ENCODE data around the gene ADGRB3.
"Not testable (repeated sequence)": the region's sequence is repeated elsewhere in the genome, so short reads cannot be mapped to it uniquely, and the experiment has no call there.

ADGRB3 gene

DNA sequence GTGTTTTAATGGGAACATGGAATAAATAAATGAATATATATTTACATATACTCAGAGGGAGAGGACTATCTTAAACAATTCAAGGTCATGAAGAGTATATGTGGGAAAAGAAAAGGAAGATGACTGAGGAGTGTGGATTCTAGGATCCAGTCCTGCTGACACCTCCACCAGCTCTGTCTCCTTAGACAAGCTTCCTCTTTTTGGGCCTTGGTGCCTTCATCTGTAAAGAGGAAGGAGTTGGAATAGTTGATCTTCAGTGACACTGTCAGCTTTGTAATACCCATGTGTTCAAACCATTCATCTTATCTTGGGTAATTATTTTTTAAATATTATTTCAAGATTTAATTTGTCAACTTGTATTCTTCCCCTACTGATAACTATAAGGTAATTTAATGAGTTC is 338.0 kb downstream of the ADGRB3 start:
- no peak for DNase-seq

GRCh38 chr6:68975064-68975463 is 340.0 kb downstream of the ADGRB3 start:
- no peak for DNase-seq

DNA sequence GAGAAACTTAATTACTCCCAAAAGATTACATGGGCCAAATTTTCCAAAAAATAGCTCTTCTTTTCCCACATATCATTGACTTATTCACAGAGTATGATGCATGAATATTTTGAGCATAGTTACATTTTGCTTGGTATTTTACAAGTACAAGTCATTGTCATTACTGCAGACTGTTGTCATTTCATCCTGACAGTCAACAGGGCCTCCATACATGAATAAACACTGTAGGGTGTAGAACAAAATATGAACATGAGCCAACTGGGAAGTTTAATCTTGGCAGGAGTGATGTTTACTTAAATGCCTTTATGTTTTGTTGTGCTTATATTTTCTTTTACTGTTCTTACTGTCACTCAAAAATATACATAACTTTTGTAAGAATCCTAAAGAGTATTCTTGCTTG is 340.7 kb downstream of the ADGRB3 start:
- DNase-seq: no peak

GRCh38 chr6:68976260-68976659 is 341.2 kb downstream of the ADGRB3 start:
- DNase-seq: no peak

- no peak for DNase-seq
These were observed 343.3 kb downstream of the ADGRB3 start for GRCh38 chr6:68978411-68978810.

DNA sequence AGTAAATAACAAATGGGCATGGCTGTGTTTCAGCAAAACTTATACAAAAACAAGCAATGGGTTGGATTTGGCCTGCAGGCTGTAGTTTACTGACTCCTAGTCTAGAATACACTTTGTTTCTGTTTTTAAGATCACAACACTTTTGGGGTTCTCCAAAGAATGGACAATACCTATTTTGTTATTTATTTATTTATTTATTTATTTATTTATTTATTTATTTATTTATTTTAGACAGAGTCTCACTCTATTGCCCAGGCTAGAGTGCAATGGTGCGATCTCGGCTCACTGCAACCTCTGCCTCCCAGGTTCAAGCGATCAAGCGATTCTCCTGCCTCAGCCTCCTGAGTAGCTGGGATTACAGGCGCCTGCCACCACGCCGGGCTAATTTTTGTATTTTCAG is 346.6 kb downstream of the ADGRB3 start:
- not testable (repeated sequence) for DNase-seq

- DNase-seq: no peak
These were observed 353.6 kb downstream of the ADGRB3 start for GRCh38 chr6:68988698-68989097.

GRCh38 chr6:68990317-68990716 is 355.2 kb downstream of the ADGRB3 start:
- DNase-seq: no peak

- no peak for DNase-seq
These were observed 358.8 kb downstream of the ADGRB3 start for GRCh38 chr6:68993911-68994310.

GRCh38 chr6:68994521-68994920 is 359.4 kb downstream of the ADGRB3 start:
- no peak for DNase-seq

DNA sequence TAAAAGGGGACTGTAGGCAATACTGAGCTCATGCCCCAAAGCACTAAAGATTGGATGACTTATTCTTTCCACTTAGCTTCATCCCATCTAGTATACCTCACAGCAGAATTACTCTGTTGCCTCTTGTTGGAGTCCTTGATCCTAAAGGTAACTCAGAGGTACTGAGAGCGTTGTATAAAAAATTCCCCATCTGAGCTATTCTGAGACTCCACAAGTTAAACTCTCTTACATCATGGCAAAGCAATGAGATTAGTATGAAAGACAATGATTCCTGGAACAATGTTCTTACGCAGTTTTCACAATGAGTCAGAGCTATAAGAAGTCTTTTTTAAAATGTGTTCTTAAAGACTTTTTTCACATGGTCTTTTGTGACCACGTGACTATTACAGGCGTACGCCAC is 370.1 kb downstream of the ADGRB3 start:
- DNase-seq: no peak

- no peak for DNase-seq
These were observed 372.7 kb downstream of the ADGRB3 start for GRCh38 chr6:69007781-69008180.

DNA sequence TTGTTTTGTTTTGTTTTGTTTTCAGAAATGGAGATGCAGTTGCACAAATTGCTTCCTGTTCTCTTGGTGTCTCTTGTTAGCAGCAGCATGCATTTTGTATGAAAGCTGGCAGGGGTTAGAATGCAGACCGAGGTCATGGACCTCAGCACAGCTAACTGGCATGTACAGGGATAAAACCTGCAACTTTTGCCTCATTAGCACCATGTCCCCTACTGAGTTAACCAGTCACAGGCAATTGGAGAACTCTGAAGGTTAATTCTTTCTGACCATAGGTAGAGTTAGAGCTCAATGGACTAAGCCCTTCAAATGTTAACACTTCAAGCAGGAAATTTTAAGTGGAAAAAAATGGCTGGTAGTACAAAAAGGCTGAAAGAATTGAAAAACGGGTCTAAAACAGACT is 377.1 kb downstream of the ADGRB3 start:
- DNase-seq: no peak

DNA sequence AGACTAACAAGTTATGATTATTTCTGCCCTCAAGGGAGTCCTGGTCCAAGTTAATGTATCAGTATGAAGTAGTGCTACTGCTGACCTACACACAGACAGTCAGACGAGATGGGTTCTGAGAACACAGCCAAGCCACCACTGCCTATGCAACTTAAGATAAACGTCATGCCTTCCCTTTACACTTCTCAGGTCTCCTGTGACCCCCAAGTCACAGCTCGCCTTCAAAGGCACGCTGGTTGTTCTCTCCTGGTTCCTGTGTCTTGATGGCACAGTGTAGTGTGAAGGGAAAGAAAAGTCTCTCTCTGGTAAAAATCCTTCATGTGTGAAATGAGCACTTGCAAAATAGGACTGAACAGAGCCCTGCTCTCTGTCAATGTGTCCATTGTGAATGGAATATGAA is 377.8 kb downstream of the ADGRB3 start:
- DNase-seq: no peak

- no peak for DNase-seq
These were observed 383.8 kb downstream of the ADGRB3 start for GRCh38 chr6:69018906-69019305.

- DNase-seq: no peak
These were observed 384.8 kb downstream of the ADGRB3 start for GRCh38 chr6:69019832-69020231.

DNA sequence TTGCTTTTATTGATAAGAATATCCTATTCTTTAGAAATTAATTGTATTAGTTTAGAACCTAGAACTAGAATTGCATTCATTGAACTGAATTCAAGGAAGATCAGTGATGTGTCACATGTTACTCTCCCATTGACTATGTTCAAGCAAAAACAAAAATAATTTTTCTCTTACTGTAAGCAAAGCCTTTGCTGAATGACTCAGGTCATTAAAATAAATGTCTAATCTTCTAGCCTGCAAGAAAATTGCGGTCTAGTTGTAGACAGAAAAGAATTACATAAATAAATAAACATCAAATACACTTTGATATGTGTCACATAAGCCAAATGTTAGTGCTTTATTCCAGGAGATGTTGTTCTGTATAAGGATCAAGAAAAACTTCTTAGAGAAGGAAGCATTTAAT is 387.9 kb downstream of the ADGRB3 start:
- DNase-seq: no peak

DNA sequence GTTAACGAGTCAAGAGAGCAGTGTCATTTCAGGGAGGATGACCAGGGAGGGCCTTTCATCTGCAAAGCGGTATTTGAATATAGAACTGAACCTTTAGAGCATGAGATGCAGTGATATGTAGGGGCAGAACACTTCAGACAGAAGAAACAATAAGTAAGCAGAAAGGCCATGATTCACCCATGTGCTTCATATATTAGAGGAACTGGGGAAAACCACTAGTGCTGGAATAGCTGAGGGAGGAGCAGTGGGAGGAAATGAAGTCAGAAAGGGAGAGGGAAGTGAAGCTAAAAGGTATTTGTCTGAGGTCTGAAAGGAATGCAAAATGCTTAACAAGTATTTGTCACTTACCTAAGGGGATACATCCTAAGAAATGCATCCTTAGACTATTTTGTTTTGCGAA is 391.2 kb downstream of the ADGRB3 start:
- no peak for DNase-seq

GRCh38 chr6:69026715-69027114 is 391.6 kb downstream of the ADGRB3 start:
- DNase-seq: no peak

- DNase-seq: no peak
These were observed 392.8 kb downstream of the ADGRB3 start for GRCh38 chr6:69027861-69028260.

DNA sequence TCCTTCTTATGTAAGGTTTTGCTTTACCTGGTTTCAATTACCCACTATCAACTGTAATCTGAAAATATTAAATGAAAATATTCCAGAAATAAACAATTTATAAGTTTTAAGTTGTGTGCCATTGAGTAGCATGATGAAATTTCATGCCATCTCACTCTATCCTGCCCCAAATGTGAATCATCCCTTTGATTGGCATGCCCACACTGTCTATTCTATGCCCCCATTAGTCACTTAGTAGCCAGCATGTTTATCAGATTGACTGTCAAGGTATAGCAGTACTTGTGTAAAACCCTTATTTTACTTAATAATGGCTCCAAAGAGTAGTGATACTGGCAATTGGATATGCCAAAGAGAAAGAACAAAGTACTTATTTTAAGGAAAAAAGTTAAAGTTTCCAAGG is 403.8 kb downstream of the ADGRB3 start:
- no peak for DNase-seq

- no peak for DNase-seq
These were observed 407.2 kb downstream of the ADGRB3 start for GRCh38 chr6:69042297-69042696.

GRCh38 chr6:69044534-69044933 is 409.5 kb downstream of the ADGRB3 start:
- no peak for DNase-seq

DNA sequence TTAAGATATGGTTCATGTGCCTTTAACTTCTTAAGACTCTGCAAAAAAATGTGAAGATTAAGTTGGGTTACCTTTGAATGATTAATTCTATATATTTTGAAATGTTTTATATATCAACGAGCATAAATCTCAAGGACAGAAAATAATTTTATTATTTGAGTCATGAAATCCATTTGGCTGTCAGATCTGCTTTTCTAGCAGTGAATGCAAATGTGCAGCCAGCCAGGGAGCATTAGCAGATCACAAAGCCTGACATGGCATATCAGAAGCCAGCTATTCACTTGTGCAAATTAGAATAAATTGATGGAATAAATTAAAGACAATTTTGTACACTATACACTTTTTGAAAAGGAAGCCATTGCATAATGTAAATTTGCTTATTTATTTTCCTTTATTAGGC is 424.3 kb downstream of the ADGRB3 start:
- DNase-seq: no peak

- no peak for DNase-seq
These were observed 426.0 kb downstream of the ADGRB3 start for GRCh38 chr6:69061066-69061465.

- no peak for DNase-seq
These were observed 428.3 kb downstream of the ADGRB3 start for GRCh38 chr6:69063401-69063800.

Measured in T-helper 1 cell (primary cell).